ENCODE results near the gene SAMD4A. TPM values are rescaled to one million over a fixed set of nuclear protein-coding genes. Genes with fewer than 3 reads are reported as not detected.

SAMD4A gene
- total RNA-seq, 2 experiments from 2014 or later = 2.4 to 2.6 TPM

DNA sequence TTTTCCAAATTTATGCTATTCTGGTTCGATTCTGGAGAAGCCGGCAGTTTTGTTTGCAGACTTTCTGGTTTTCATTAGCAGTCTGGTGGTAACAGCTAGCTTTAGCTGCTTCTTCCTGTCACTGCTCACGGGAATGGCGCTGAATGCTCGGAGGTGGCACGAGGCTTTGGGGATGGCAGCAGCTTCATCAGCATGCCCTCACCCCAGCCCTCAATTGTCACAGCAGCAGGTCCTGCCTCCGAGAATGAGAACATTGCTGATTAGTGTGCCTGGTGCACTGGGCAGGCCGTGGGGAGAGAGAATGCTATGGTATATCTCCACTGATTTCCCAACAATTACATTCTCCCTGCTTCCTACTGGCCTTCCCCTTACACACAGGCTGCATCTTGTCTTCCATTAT, 73.6 kb downstream of the SAMD4A start:
- intact Hi-C loops (cut with micrococcal nuclease) = no loop called here
- H3K27me3 Mint-ChIP-seq = peaks cover 3% of the 10 kb centered on the region
- H3K4me3 Mint-ChIP-seq = no peak overlapping the region
- H3K36me3 Mint-ChIP-seq = no peaks in the 10 kb centered on the region
- CTCF ChIA-PET = interaction anchor here (0.6 to 1.2 kb wide), 2 partner anchors 69 to 1275 kb away, joined by 3 read pairs; no protein-coding TSS in a partner anchor
- DNase-seq = no peak
- no peak overlapping the region for H3K27ac Mint-ChIP-seq
- no peaks in the 10 kb centered on the region for H3K4me1 Mint-ChIP-seq (ENCODE audit: low read depth)
- no peaks in the 10 kb centered on the region for H3K9me3 Mint-ChIP-seq
- POLR2A ChIA-PET = no interaction called here

DNA sequence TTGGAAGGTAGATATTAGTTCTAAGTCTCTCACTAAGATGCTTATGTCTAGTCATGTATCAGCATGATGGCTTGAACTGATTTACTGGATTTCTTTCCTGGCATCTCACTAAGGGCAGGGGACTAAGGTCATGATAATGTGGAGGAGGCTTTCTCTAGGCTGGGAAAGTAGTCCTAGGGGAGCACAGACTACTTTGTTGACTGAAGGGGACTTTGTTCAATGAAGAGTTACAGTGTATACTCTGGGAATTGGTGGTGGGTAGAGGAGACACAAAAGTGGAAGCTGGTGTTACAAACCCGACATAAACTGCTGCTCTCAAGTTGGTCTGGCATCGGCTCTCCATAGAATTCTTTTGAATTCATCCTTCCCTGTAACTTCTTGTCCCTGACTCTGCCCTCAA, 75.2 kb downstream of the SAMD4A start:
- H3K4me3 Mint-ChIP-seq = no peak overlapping the region
- H3K27ac Mint-ChIP-seq = no peak overlapping the region
- ChIA-PET POLR2A (no interaction called here), CTCF (interaction anchor here (0.9 to 2.5 kb wide), 9 partner anchors 9 to 152 kb away, joined by 3 to 14 read pairs (median 5); partner anchors contain the start of gene SAMD4A)
- intact Hi-C loops (cut with micrococcal nuclease) = loop anchor here (2.0 kb wide), 1 partner anchor 77 kb away; no protein-coding TSS in a partner anchor
- H3K9me3 Mint-ChIP-seq = no peaks in the 10 kb centered on the region
- H3K36me3 Mint-ChIP-seq = no peaks in the 10 kb centered on the region
- peaks cover 11% of the 10 kb centered on the region for H3K4me1 Mint-ChIP-seq (ENCODE audit: low read depth)
- H3K27me3 Mint-ChIP-seq = peaks cover 3% of the 10 kb centered on the region
- DNase-seq = no peak

DNA sequence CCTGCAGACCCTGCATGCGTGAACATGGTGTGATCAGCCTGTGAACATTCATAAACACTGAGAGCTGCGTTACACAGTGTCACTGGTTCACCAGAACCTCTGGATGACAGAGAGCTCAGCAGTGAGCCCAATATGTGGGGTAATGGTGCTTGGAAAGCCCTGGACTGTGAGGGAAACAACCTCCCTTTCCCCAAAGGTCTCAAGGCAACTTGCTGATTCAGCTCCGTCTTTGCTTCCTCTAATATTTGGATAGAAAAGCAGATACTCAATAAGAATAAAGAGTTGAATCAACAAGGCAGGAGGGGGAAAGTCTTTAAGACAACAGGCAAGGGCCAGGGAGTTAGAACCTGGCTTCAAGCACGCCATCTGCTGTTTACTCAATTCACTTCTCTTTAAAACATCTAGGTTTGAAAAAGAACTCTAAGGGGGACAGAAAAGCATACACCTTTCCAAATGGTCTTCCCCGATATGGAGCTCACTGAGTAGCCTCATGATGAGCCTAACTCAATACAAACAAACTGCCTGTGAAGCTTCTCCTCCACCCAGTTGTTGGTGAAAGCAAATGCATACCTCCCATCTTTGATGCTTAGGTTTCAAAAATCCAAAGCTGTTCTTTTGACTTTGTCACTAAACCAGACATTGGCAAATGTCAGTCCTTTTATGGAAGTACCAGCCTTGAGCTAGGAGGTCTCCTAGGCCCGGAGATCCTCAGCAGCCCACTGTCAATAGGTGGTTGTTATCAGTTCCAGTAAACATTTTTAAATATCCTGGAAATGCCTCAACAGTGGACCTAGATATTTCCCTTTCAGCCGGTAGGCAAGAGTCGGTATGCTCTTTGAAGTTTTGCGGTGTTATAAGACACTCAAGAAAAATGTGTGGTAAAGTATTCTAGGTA, 76.1 kb downstream of the SAMD4A start:
- Mint-ChIP-seq H3K27ac (no peak overlapping the region), H3K9me3 (no peaks in the 10 kb centered on the region), H3K36me3 (no peaks in the 10 kb centered on the region), H3K4me1 (ENCODE audit: low read depth) (peaks cover 11% of the 10 kb centered on the region), H3K4me3 (no peak overlapping the region), H3K27me3 (peaks cover 3% of the 10 kb centered on the region)
- DNase-seq = no peak
- intact Hi-C loops (cut with micrococcal nuclease) = loop anchor here (2.0 kb wide), 1 partner anchor 78 kb away; no protein-coding TSS in a partner anchor
- ChIA-PET POLR2A (no interaction called here), CTCF (interaction anchor here (1.0 to 2.5 kb wide), 11 partner anchors 9 to 131 kb away, joined by 3 to 14 read pairs (median 5); partner anchors contain the start of gene SAMD4A)

DNA sequence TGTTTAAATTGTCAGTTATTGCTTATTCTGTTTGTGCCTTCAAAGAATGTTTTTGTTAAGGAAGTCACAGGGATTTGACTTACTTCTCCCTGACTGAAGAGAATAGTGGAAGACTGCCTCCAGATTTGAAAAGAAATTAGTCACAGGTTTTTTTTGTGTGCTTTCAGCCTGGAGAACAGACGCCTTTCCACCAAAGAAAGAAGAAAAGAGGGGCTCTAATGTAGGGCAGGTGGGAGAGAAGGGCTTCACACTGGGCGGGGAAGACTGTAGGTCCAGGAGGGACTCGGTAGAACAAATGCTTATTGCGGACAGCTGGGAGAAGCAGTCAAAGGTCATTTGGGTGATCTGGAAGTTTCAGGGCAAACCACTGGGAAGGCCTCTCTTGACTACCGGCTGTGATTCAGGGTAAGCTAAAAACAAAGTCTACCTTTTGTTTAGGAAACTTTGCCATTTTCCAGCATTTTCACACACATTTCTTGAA, 76.8 kb downstream of the SAMD4A start:
- intact Hi-C loops (cut with micrococcal nuclease) = loop anchor here (2.0 kb wide), 1 partner anchor 79 kb away; no protein-coding TSS in a partner anchor

DNA sequence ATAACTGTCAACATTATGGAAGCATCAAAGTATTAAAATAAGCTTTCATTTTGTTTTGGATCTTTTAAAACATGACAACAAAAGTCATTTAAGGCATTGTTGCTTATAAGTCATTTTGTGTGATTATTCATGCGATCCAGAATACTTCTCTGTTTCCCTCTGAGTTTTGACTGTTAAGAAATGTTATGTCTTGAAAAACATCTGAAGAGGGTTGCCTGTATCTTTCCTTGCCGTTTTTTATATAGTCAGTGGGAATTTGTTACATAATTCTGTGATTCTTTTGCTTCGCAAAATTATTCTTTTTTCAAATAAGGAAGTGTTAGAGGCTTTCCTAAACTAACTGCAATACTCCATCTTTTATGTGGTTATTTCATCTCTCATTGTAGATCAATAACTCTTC, 78.7 kb downstream of the SAMD4A start:
- CTCF ChIA-PET = no interaction called here
- no peak overlapping the region for H3K27ac Mint-ChIP-seq
- intact Hi-C loops (cut with micrococcal nuclease) = loop anchor here (1.0 kb wide), 1 partner anchor 23 kb away; no protein-coding TSS in a partner anchor
- no peaks in the 10 kb centered on the region for H3K36me3 Mint-ChIP-seq
- H3K4me3 Mint-ChIP-seq = no peak overlapping the region
- no peaks in the 10 kb centered on the region for H3K9me3 Mint-ChIP-seq
- DNase-seq = no peak
- peaks cover 14% of the 10 kb centered on the region for H3K4me1 Mint-ChIP-seq (ENCODE audit: low read depth)
- POLR2A ChIA-PET = interaction anchor here (1.0 kb wide), 1 partner anchor 25 kb away, joined by 3 read pairs; no protein-coding TSS in a partner anchor
- peaks cover 7% of the 10 kb centered on the region for H3K27me3 Mint-ChIP-seq

More for the DNA sequence above, 76.8 kb downstream of the SAMD4A start:
- POLR2A ChIA-PET = no interaction called here
- Mint-ChIP-seq H3K9me3 (no peaks in the 10 kb centered on the region), H3K27ac (no peak overlapping the region), H3K4me3 (no peak overlapping the region), H3K27me3 (peaks cover 3% of the 10 kb centered on the region), H3K36me3 (no peaks in the 10 kb centered on the region), H3K4me1 (ENCODE audit: low read depth) (peaks cover 11% of the 10 kb centered on the region)
- CTCF ChIA-PET = interaction anchor here (1.0 to 2.5 kb wide), 10 partner anchors 10 to 130 kb away, joined by 3 to 14 read pairs (median 6); partner anchors contain the start of gene SAMD4A
- no peak for DNase-seq

DNA sequence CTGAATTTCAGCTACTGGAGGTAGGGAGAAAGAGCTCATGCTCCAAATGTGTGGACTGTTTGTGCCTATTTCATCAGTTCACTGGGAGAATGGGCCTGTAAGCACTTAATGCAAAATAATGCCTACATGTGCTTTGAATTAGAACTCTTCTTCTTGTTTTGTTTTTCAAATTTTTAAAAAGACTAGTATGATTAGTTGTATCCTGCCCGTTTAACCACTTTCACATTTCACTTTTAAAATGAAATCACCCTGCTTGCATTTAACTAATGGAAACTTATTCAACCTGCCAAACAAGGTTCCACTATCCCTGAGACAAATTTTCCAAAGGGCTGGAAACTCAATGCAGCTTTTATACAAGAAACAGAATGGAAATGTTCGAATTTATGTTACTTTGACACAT, 79.7 kb downstream of the SAMD4A start:
- no peaks in the 10 kb centered on the region for H3K9me3 Mint-ChIP-seq
- H3K27me3 Mint-ChIP-seq = peaks cover 8% of the 10 kb centered on the region
- no peak overlapping the region for H3K4me3 Mint-ChIP-seq
- ChIA-PET CTCF (no interaction called here), POLR2A (interaction anchor here (1.0 kb wide), 1 partner anchor 26 kb away, joined by 3 read pairs; no protein-coding TSS in a partner anchor)
- intact Hi-C loops (cut with micrococcal nuclease) = loop anchor here (1.0 kb wide), 1 partner anchor 24 kb away; no protein-coding TSS in a partner anchor
- peaks cover 14% of the 10 kb centered on the region for H3K4me1 Mint-ChIP-seq (ENCODE audit: low read depth)
- no peaks in the 10 kb centered on the region for H3K36me3 Mint-ChIP-seq
- no peak overlapping the region for H3K27ac Mint-ChIP-seq
- no peak for DNase-seq

DNA sequence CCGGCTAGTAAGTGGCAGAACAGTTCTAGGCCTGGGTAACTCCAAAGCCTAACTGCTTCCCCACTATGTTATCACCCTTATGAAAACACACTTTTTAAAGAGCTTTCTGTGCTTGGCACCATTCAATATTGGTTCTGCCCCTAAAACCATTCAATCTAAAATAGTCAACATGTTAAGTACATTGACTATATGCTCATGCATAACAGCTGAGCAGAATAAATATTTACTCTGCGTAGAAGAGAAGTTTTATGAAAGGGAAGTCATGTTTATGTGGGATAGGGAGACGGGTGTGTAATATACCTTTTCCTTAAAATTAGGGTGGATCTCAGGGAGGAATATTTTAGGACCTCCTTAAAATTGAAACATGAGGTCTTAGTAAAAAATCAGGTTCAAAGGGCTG, 80.5 kb downstream of the SAMD4A start:
- Mint-ChIP-seq H3K27ac (no peak overlapping the region), H3K4me1 (ENCODE audit: low read depth) (peaks cover 14% of the 10 kb centered on the region), H3K4me3 (no peak overlapping the region), H3K9me3 (no peaks in the 10 kb centered on the region), H3K27me3 (peaks cover 8% of the 10 kb centered on the region), H3K36me3 (no peaks in the 10 kb centered on the region)
- DNase-seq = no peak
- intact Hi-C loops (cut with micrococcal nuclease) = no loop called here
- ChIA-PET CTCF (no interaction called here), POLR2A (no interaction called here)

DNA sequence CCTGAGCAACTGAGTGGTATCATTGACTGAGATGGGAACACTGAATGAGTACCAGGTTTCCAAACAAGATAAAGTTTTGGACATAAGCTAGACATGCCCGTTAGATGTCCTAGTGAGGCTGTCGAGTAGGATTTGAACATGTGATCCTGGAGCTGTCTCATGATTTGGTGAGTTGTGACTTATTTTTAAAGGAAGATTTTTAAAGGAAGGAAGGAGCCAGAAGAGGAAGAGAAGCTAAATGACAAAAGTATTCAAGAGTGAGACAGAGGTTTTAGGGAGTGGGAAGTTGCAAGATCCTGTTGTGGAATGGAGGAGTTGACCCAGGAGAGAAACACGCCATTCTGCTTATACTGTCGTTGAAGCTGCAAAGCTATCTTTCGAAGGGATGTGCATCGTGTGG, 82.1 kb downstream of the SAMD4A start:
- intact Hi-C loops (cut with micrococcal nuclease) = no loop called here
- no peaks in the 10 kb centered on the region for H3K9me3 Mint-ChIP-seq

DNA sequence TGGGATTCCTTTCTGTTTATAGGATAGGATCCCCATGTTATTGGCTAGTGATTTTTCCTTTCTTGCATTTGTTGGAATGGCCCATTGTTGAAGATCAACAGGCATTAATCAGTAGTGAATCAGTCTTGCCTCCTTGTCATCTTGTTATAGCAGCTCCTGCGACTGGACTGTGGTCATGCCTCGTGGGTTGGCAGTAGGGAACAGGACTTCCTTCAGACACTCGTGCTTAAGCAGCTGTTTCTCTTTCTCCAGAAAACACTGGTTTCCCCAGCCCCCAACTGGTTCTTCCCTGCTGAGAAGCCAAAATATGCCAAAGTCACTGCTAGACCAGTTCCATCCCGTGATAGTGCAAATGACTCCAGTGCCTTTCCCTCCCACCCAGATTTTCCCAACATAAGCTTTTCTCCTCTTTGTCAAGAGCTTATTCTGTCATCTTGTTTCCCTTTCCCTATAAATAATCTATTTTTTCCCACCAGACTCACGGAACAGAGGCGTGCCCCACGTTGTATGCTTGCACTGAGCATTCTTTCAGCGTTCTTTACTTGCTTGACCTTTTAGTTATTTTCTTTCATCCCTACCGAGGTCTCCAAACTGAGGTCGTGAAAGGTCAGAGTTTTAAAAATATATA, 83.5 kb downstream of the SAMD4A start:
- Mint-ChIP-seq H3K9me3 (no peaks in the 10 kb centered on the region), H3K4me3 (no peak overlapping the region), H3K36me3 (no peaks in the 10 kb centered on the region), H3K27ac (no peak overlapping the region), H3K4me1 (ENCODE audit: low read depth) (peaks cover 14% of the 10 kb centered on the region), H3K27me3 (peaks cover 6% of the 10 kb centered on the region)
- ChIA-PET POLR2A (no interaction called here), CTCF (interaction anchor here (1.1 kb wide), 1 partner anchor 123 kb away, joined by 4 read pairs; no protein-coding TSS in a partner anchor)
- DNase-seq = no peak
- intact Hi-C loops (cut with micrococcal nuclease) = no loop called here

More for the DNA sequence above, 82.1 kb downstream of the SAMD4A start:
- no peak overlapping the region for H3K27ac Mint-ChIP-seq
- ChIA-PET POLR2A (no interaction called here), CTCF (interaction anchor here (0.7 kb wide), 1 partner anchor 161 kb away, joined by 3 read pairs; no protein-coding TSS in a partner anchor)
- no peak overlapping the region for H3K4me3 Mint-ChIP-seq
- H3K27me3 Mint-ChIP-seq = peaks cover 6% of the 10 kb centered on the region
- no peak for DNase-seq
- H3K4me1 Mint-ChIP-seq (ENCODE audit: low read depth) = peaks cover 14% of the 10 kb centered on the region
- no peaks in the 10 kb centered on the region for H3K36me3 Mint-ChIP-seq

DNA sequence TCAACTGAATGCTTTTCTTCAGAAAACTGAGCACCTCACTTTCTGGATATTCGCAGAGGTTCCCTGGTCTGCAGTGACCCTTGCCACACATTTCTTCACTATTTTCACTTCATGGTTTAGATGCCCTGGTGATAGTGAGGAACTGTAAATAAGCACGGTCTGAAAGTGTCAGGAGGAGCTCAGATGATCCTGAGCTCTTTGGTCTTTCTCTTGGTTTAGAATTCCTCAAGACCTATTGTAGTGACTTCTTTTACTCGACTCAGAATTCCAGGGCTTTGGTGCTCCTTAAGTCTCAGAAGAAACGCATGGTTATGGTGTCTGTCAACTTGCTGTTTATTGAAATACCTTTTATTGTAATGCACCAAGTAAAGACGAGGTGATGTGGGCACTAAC, 84.0 kb downstream of the SAMD4A start:
- CTCF ChIA-PET = interaction anchor here (1.1 kb wide), 1 partner anchor 122 kb away, joined by 4 read pairs; no protein-coding TSS in a partner anchor
- no peak overlapping the region for H3K4me3 Mint-ChIP-seq
- no peak overlapping the region for H3K27ac Mint-ChIP-seq
- intact Hi-C loops (cut with micrococcal nuclease) = no loop called here
- H3K36me3 Mint-ChIP-seq = no peaks in the 10 kb centered on the region
- H3K4me1 Mint-ChIP-seq (ENCODE audit: low read depth) = peaks cover 12% of the 10 kb centered on the region
- DNase-seq = no peak
- POLR2A ChIA-PET = no interaction called here
- peaks cover 6% of the 10 kb centered on the region for H3K27me3 Mint-ChIP-seq
- no peaks in the 10 kb centered on the region for H3K9me3 Mint-ChIP-seq

DNA sequence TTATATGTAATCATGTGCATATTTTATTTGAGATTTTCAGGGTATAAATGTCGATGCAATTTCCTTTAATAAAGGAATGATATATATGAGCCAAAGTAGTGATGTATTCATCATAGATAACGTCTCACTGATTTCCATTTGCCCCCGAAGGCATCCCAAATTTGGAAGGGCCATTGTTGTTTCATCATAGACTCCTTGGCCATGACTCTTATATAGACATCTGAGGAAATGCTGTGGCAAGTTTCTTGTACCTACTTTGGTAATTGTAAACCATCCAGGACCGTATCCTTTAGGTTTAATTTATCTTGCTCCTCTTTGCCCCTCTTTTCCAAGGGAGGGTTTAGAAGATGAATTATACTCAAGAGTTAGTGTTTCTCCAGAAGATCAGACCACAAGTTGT, 84.7 kb downstream of the SAMD4A start:
- Mint-ChIP-seq H3K4me3 (no peak overlapping the region), H3K4me1 (ENCODE audit: low read depth) (peaks cover 5% of the 10 kb centered on the region), H3K27me3 (peaks cover 6% of the 10 kb centered on the region), H3K36me3 (no peaks in the 10 kb centered on the region), H3K9me3 (no peaks in the 10 kb centered on the region), H3K27ac (no peak overlapping the region)
- intact Hi-C loops (cut with micrococcal nuclease) = no loop called here
- ChIA-PET POLR2A (no interaction called here), CTCF (no interaction called here)
- DNase-seq = no peak

DNA sequence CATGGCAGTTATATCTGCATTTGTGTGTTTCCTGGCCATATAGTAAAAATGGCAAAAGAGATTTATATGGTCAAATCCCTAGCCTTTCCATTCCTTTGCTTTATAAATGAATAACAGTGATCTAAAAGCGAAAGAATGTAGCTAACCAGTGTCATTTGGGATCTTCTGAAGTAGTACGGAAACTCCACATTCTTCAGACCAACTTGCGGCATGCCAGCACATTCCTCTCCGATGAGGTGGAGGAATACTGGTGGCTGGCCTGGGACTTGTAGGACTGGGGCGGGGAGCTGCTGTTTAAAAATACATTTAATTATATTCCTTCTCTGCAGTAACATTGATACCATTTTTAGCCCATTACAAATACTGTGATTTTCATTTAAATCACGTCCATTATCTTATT, 85.3 kb downstream of the SAMD4A start:
- intact Hi-C loops (cut with micrococcal nuclease) = no loop called here
- DNase-seq = no peak
- Mint-ChIP-seq H3K27ac (no peak overlapping the region), H3K4me3 (no peak overlapping the region), H3K4me1 (ENCODE audit: low read depth) (peaks cover 3% of the 10 kb centered on the region), H3K36me3 (no peaks in the 10 kb centered on the region), H3K27me3 (peaks cover 6% of the 10 kb centered on the region), H3K9me3 (no peaks in the 10 kb centered on the region)
- POLR2A ChIA-PET = no interaction called here
- CTCF ChIA-PET = no interaction called here
